H1 (cell line): ENCODE data around the gene KRTAP10-7. TPM values are rescaled to one million over a fixed set of nuclear protein-coding genes. Genes with fewer than 3 reads are reported as not detected.

Experiments used
- RNF2 ChIP-seq: fragments of 200-900, 300-1000 bp; sonication (generic); IDR thresholded peaks from 2 replicates; pipeline ENCODE4 v1.7.1; 2016; ENCODE audit warnings: borderline replicate concordance, low read depth, mild to moderate bottlenecking, antibody characterized with exemption, low read length; ENCODE audit not compliant: poor library complexity, severe bottlenecking; ENCODE audit errors: missing control alignments
- RXRA ChIP-seq: IDR thresholded peaks from 2 replicates; pipeline ENCODE4 v1.6.1; 2011; ENCODE audit warnings: low read depth, mild to moderate bottlenecking, low read length, moderate library complexity; ENCODE audit not compliant: insufficient read depth
- polyA plus RNA-seq, 7 experiments: library from polyadenylated mRNA; depleted of rRNA in 3 of 7; stranded (reverse) in 5 of 7; unstranded in 2 of 7; fragments of >200 nt in 5 of 7; fragments of 200-250 nt in 2 of 7; gene quantifications; 1 replicate in 5 of 7; 2 replicates in 1 of 7; 4 replicates in 1 of 7; pipeline versions ENCODE4 v1.2.1 to v1.2.3, GENCODE V29; 2011 to 2013; ENCODE audit warnings: missing spikeins in 2 of 7, mixed read lengths in 2 of 7
- total RNA-seq: library from RNA; stranded (reverse); fragmentation: NEBNext Ultra II Directional; extraction: Animal tissue kit (Norgen Biotek cat#: 25700); gene quantifications from 2 replicates; pipeline ENCODE4 v1.2.1, GENCODE V29; 2021

Gene KRTAP10-7
- total and polyA plus RNA-seq, 2 of the 8 experiments (the other 6 are each of a cell fraction or from before 2014, with no cell fraction given), result not detected

GRCh38 chr21:44558695-44559094, 41.7 kb upstream of the KRTAP10-7 start, which contains the start of gene KRTAP10-3 (continued):
- TF ChIP-seq RNF2 (no peak), RXRA (no peak)
